H9 (cell line): ENCODE measurements around the gene GCM1. TPM values are rescaled to one million over a fixed set of nuclear protein-coding genes. Genes with fewer than 3 reads are reported as not detected.
A peak's percentile ranks its signal among the peaks of the same experiment; 100 is the strongest.

Experiments
- DNase-seq: peaks from one replicate; pipeline ENCODE4 v3.0.0-alpha.2; 2017
- H2AFZ ChIP-seq: one replicate; pipeline ENCODE4 v1.6.1; 2013; ENCODE audit warnings: mild to moderate bottlenecking, low read length, control low read depth, moderate library complexity
- H2AK5ac ChIP-seq: 2 replicates; pipeline ENCODE4 v1.6.1; 2013; ENCODE audit warnings: low read length, control low read depth, mixed read lengths; ENCODE audit not compliant: insufficient read length
- H2BK120ac ChIP-seq: one replicate; pipeline ENCODE4 v1.6.1; 2013; ENCODE audit warnings: low read depth, mild to moderate bottlenecking, low read length, control low read depth, inconsistent platforms; ENCODE audit not compliant: poor library complexity, severe bottlenecking
- H2BK12ac ChIP-seq: 2 replicates; pipeline ENCODE4 v1.6.1; 2013; ENCODE audit warnings: low read length, control low read depth, mixed read lengths, low read depth; ENCODE audit not compliant: insufficient read length
- H2BK15ac ChIP-seq: 2 replicates; pipeline ENCODE4 v1.6.1; 2013; ENCODE audit warnings: low read depth, low read length, control low read depth
- H2BK20ac ChIP-seq: one replicate; pipeline ENCODE4 v1.6.1; 2013; ENCODE audit warnings: low read depth, mild to moderate bottlenecking, low read length, control low read depth, inconsistent platforms; ENCODE audit not compliant: poor library complexity, severe bottlenecking
- H2BK5ac ChIP-seq: 2 replicates; pipeline ENCODE4 v1.6.1; 2013; ENCODE audit warnings: low read length, control low read depth, mixed read lengths; ENCODE audit not compliant: insufficient read length
- H3K14ac ChIP-seq: 2 replicates; pipeline ENCODE4 v1.6.1; 2013; ENCODE audit warnings: low read length, control low read depth; ENCODE audit not compliant: insufficient read depth
- H3K18ac ChIP-seq: 2 replicates; pipeline ENCODE4 v1.6.1; 2013; ENCODE audit warnings: low read depth, mild to moderate bottlenecking, mixed read lengths, low read length, control low read depth; ENCODE audit not compliant: insufficient read length
- H3K23ac ChIP-seq: 2 replicates; pipeline ENCODE4 v1.6.1; 2013; ENCODE audit warnings: low read length, control low read depth, mixed read lengths, low read depth; ENCODE audit not compliant: insufficient read length
- H3K23me2 ChIP-seq: 2 replicates; pipeline ENCODE4 v1.6.1; 2013; ENCODE audit warnings: low read depth, mild to moderate bottlenecking, mixed read lengths, low read length, control low read depth; ENCODE audit not compliant: insufficient read length, poor library complexity, severe bottlenecking
- H3K27ac ChIP-seq: 2 replicates; pipeline ENCODE4 v1.5.1; 2013; ENCODE audit warnings: low read length, control low read depth, mixed read lengths, low read depth; ENCODE audit not compliant: insufficient read length
- H3K27me3 ChIP-seq: 2 replicates; pipeline ENCODE4 v1.6.1; 2013; ENCODE audit warnings: low read length, control low read depth, inconsistent platforms; ENCODE audit not compliant: insufficient read depth
- H3K4ac ChIP-seq: 2 replicates; pipeline ENCODE4 v1.6.1; 2013; ENCODE audit warnings: low read depth, mild to moderate bottlenecking, control low read depth, inconsistent platforms, low read length, moderate library complexity
- H3K4me1 ChIP-seq: 2 replicates; pipeline ENCODE4 v1.6.1; 2013; ENCODE audit warnings: low read length, control low read depth, inconsistent platforms; ENCODE audit not compliant: insufficient read depth
- H3K4me2 ChIP-seq: 2 replicates; pipeline ENCODE4 v1.6.1; 2013; ENCODE audit warnings: low read length, control low read depth, mixed read lengths; ENCODE audit not compliant: insufficient read length, insufficient read depth
- H3K56ac ChIP-seq: 2 replicates; pipeline ENCODE4 v1.6.1; 2013; ENCODE audit warnings: low read depth, mild to moderate bottlenecking, mixed read lengths, low read length, control low read depth; ENCODE audit not compliant: insufficient read length
- H3K79me1 ChIP-seq: 2 replicates; pipeline ENCODE4 v1.6.1; 2013; ENCODE audit warnings: low read depth, mild to moderate bottlenecking, moderate library complexity, low read length, control low read depth, inconsistent platforms; ENCODE audit not compliant: insufficient read depth, poor library complexity, severe bottlenecking
- H3K79me2 ChIP-seq: 2 replicates; pipeline ENCODE4 v1.6.1; 2013; ENCODE audit warnings: low read length, control low read depth, inconsistent platforms; ENCODE audit not compliant: insufficient read depth
- H3K9ac ChIP-seq: 2 replicates; pipeline ENCODE4 v1.6.1; 2013; ENCODE audit warnings: low read length, control low read depth, mixed read lengths; ENCODE audit not compliant: insufficient read length; ENCODE audit errors: extremely low read depth
- H3K9me3 ChIP-seq: one replicate; pipeline ENCODE4 v1.6.1; 2013; ENCODE audit warnings: low read depth, low read length, inconsistent platforms; ENCODE audit not compliant: control insufficient read depth
- H3T11ph ChIP-seq: one replicate; pipeline ENCODE4 v1.6.1; 2013; ENCODE audit warnings: mild to moderate bottlenecking, low read length, control low read depth, inconsistent platforms
- H4K20me1 ChIP-seq: one replicate; pipeline ENCODE4 v1.6.1; 2013; ENCODE audit not compliant: control insufficient read depth, insufficient read length, insufficient read depth
- H4K5ac ChIP-seq: 2 replicates; pipeline ENCODE4 v1.6.1; 2013; ENCODE audit warnings: low read depth, mild to moderate bottlenecking, mixed read lengths, low read length, control low read depth; ENCODE audit not compliant: insufficient read length
- H4K8ac ChIP-seq: replicated peaks from 2 replicates; pipeline ENCODE4 v1.6.1; 2013; ENCODE audit warnings: low read length, control low read depth, mixed read lengths, low read depth; ENCODE audit not compliant: insufficient read length
- H4K91ac ChIP-seq: 2 replicates; pipeline ENCODE4 v1.6.1; 2013; ENCODE audit warnings: low read depth, mild to moderate bottlenecking, moderate library complexity, mixed read lengths, low read length, control low read depth; ENCODE audit not compliant: insufficient read length
- H3K27ac Mint-ChIP-seq, 3 experiments: 2 replicates in 2 of 3; 3 replicates in 1 of 3; pipeline ENCODE4 v1.8.0; 2020 to 2021; ENCODE audit warnings: mixed read lengths in 3 of 3, mild to moderate bottlenecking in 1 of 3, moderate library complexity in 1 of 3
- H3K27me3 Mint-ChIP-seq: 2 replicates; pipeline ENCODE4 v1.8.0; 2021; ENCODE audit warnings: low read depth, mild to moderate bottlenecking, moderate library complexity, mixed read lengths
- H3K36me3 Mint-ChIP-seq, 3 experiments: 2 replicates in 2 of 3; 3 replicates in 1 of 3; pipeline ENCODE4 v1.8.0; 2020 to 2021; ENCODE audit warnings: low read depth in 3 of 3, mixed read lengths in 3 of 3; ENCODE audit not compliant: insufficient read depth in 1 of 3
- H3K4me1 Mint-ChIP-seq, 2 experiments: 2 replicates each; pipeline ENCODE4 v1.8.0; 2020; ENCODE audit warnings: mixed read lengths in 2 of 2
- H3K4me3 Mint-ChIP-seq, 2 experiments: 2 replicates in 1 of 2; 3 replicates in 1 of 2; pipeline ENCODE4 v1.8.0; 2020 to 2021; ENCODE audit warnings: mild to moderate bottlenecking in 2 of 2, mixed read lengths in 2 of 2, moderate library complexity in 1 of 2
- H3K9me3 Mint-ChIP-seq, 2 experiments: 2 replicates in 1 of 2; 3 replicates in 1 of 2; pipeline ENCODE4 v1.8.0; 2020; ENCODE audit warnings: mild to moderate bottlenecking in 2 of 2, mixed read lengths in 2 of 2, moderate library complexity in 1 of 2
- WGBS: extraction: QIAGEN DNeasy Blood & Tissue Kit; methylation state at CpG from one replicate; pipeline ENCODE4 v1.1.7; 2013; ENCODE audit warnings: missing lambda C conversion rate, low lambda C conversion rate, mixed read lengths; ENCODE audit not compliant: insufficient read length; ENCODE audit errors: extremely low coverage; 5-methylcytosine and 5-hydroxymethylcytosine counted together
- total RNA-seq: library from RNA; stranded (reverse); gene quantifications from 2 replicates; pipeline ENCODE4 v1.2.1, GENCODE V29; 2021
- TF ChIP-seq, protein P1 (sequence below): fragments of 200-600 bp; sonication (generic); conservative IDR thresholded peaks from 3 replicates; pipeline ENCODE4 v1.8.0; 2021; ENCODE audit warnings: antibody characterized with exemption, mild to moderate bottlenecking

The GCM1 gene
- total RNA-seq, 1 experiment from 2014 or later, result not detected

DNA sequence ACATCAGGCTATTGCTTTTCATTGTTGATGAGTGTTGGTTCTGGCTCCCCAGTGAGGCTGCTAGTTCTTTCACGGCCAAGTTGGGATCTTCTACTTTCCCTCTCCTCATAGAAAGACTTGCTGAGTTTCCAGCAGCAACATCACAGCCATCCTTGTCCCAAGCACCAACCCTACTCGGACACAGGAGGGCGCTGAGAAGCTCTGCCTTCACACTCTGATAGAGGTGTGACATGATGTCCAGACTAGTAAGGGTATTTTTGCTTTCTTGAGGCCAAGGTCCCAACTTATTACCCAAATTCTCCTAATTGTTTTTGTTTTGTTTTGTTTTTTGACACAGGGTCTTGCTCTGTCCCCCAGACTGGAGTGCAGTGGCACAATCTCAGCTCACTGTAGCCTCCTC, 3.0 kb upstream of the GCM1 start:
- Mint-ChIP-seq H3K27ac (no peak overlapping the region), H3K4me3 (no peak overlapping the region), H3K9me3 (no peaks in the 10 kb centered on the region; a peak in 1 of 5 replicates), H3K27me3 (no peaks in the 10 kb centered on the region; the same call in 1 of the 2 replicates), H3K36me3 (no peaks in the 10 kb centered on the region), H3K4me1 (no peaks in the 10 kb centered on the region)
- TF ChIP-seq, protein P1, sequence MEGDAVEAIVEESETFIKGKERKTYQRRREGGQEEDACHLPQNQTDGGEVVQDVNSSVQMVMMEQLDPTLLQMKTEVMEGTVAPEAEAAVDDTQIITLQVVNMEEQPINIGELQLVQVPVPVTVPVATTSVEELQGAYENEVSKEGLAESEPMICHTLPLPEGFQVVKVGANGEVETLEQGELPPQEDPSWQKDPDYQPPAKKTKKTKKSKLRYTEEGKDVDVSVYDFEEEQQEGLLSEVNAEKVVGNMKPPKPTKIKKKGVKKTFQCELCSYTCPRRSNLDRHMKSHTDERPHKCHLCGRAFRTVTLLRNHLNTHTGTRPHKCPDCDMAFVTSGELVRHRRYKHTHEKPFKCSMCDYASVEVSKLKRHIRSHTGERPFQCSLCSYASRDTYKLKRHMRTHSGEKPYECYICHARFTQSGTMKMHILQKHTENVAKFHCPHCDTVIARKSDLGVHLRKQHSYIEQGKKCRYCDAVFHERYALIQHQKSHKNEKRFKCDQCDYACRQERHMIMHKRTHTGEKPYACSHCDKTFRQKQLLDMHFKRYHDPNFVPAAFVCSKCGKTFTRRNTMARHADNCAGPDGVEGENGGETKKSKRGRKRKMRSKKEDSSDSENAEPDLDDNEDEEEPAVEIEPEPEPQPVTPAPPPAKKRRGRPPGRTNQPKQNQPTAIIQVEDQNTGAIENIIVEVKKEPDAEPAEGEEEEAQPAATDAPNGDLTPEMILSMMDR, result peak; percentile 77
- Histone ChIP-seq H3K9ac (no peak overlapping the region), H4K5ac (no peak overlapping the region), H3K27ac (no peak overlapping the region), H3K27me3 (no peaks in the 10 kb centered on the region), H2AFZ (no peak overlapping the region), H2BK20ac (no peak overlapping the region), H2AK5ac (no peak overlapping the region), H2BK15ac (no peak overlapping the region), H3K56ac (no peak overlapping the region), H3K18ac (no peak overlapping the region), H4K20me1 (no peaks in the 10 kb centered on the region), H3K23ac (no peak overlapping the region), H3K79me2 (no peaks in the 10 kb centered on the region), H4K8ac (no peak overlapping the region), H3K14ac (no peak overlapping the region), H3T11ph (no peak overlapping the region), H2BK5ac (no peak overlapping the region), H3K79me1 (no peaks in the 10 kb centered on the region), H2BK12ac (no peak overlapping the region), H3K4me2 (no peak overlapping the region), H4K91ac (no peak overlapping the region), H3K4me1 (no peaks in the 10 kb centered on the region), H3K4ac (no peak overlapping the region), H2BK120ac (no peak overlapping the region), H3K9me3 (no peaks in the 10 kb centered on the region), H3K23me2 (no peaks in the 10 kb centered on the region)
- WGBS, result no CpG with 5 or more reads among the region's 3 CpGs
- DNase-seq, result peak; percentile 74
